GM23338 (cell line): ENCODE measurements around the gene DAPK3. TPM values are rescaled to one million over a fixed set of nuclear protein-coding genes. Genes with fewer than 3 reads are reported as not detected.

Experiments
- ATAC-seq: fragments of 200-7000 bp; cut with Tn5 transposase; 3 replicates; pipeline ENCODE4 v1.9.1; 2020
- DNase-seq: peaks from one replicate; pipeline ENCODE4 v3.0.0-alpha.2; 2015; ENCODE audit warnings: low spot score
- H2AFZ ChIP-seq: fragments of 200-600 bp; sonication (generic); 2 replicates; pipeline ENCODE4 v1.8.0; 2016; ENCODE audit warnings: antibody characterized with exemption, mild to moderate bottlenecking, moderate library complexity
- H3F3A ChIP-seq: fragments of 200-600 bp; sonication (generic); replicated peaks from 2 replicates; pipeline ENCODE4 v1.8.0; 2017; ENCODE audit warnings: antibody characterized with exemption, mixed run types, low read depth
- H3K27ac ChIP-seq: fragments of 200-600 bp; sonication (generic); 2 replicates; pipeline ENCODE4 v1.6.1; 2016; ENCODE audit warnings: low read depth
- H3K27me3 ChIP-seq: fragments of 200-600 bp; sonication (generic); 2 replicates; pipeline ENCODE4 v1.8.0; 2016; ENCODE audit warnings: mild to moderate bottlenecking, mixed run types, moderate library complexity; ENCODE audit not compliant: insufficient read depth
- H3K36me3 ChIP-seq: fragments of 200-600 bp; sonication (generic); 2 replicates; pipeline ENCODE4 v1.8.0; 2016; ENCODE audit warnings: mild to moderate bottlenecking; ENCODE audit not compliant: insufficient read depth
- H3K4me1 ChIP-seq: fragments of 200-600 bp; sonication (generic); 2 replicates; pipeline ENCODE4 v1.8.0; 2016; ENCODE audit warnings: mild to moderate bottlenecking, moderate library complexity; ENCODE audit not compliant: insufficient read depth
- H3K4me2 ChIP-seq: fragments of 200-600 bp; sonication (generic); 2 replicates; pipeline ENCODE4 v1.7.1; 2017; ENCODE audit warnings: mixed run types
- H3K4me3 ChIP-seq: fragments of 200-600 bp; sonication (generic); 2 replicates; pipeline ENCODE4 v1.6.1; 2016; ENCODE audit warnings: mixed run types
- H3K79me2 ChIP-seq: fragments of 200-600 bp; sonication (generic); replicated peaks from 2 replicates; pipeline ENCODE4 v1.8.0; 2017; ENCODE audit warnings: mild to moderate bottlenecking; ENCODE audit not compliant: insufficient read depth
- H3K9me2 ChIP-seq: fragments of 200-600 bp; sonication (generic); 2 replicates; pipeline ENCODE4 v1.8.0; 2017; ENCODE audit not compliant: insufficient read depth
- H4K20me1 ChIP-seq: fragments of 200-600 bp; sonication (generic); replicated peaks from 2 replicates; pipeline ENCODE4 v1.8.0; 2017; ENCODE audit warnings: mild to moderate bottlenecking; ENCODE audit not compliant: insufficient read depth
- H3K27ac Mint-ChIP-seq: 2 replicates; pipeline ENCODE4 v1.8.0; 2020; ENCODE audit warnings: inconsistent platforms, mild to moderate bottlenecking, moderate library complexity, mixed read lengths
- H3K27me3 Mint-ChIP-seq: 3 replicates; pipeline ENCODE4 v1.8.0; 2022; ENCODE audit warnings: low read depth, mild to moderate bottlenecking, moderate library complexity, mixed read lengths, inconsistent platforms; ENCODE audit not compliant: insufficient read depth, poor library complexity
- H3K36me3 Mint-ChIP-seq: 3 replicates; pipeline ENCODE4 v1.8.0; 2021; ENCODE audit warnings: low read depth, mild to moderate bottlenecking, inconsistent platforms, moderate library complexity, mixed read lengths
- H3K4me1 Mint-ChIP-seq: 3 replicates; pipeline ENCODE4 v1.8.0; 2020; ENCODE audit warnings: mild to moderate bottlenecking, inconsistent platforms, mixed read lengths
- H3K4me3 Mint-ChIP-seq: 3 replicates; pipeline ENCODE4 v1.8.0; 2021; ENCODE audit warnings: moderate library complexity, mild to moderate bottlenecking, inconsistent platforms, mixed read lengths
- H3K9me3 Mint-ChIP-seq: 3 replicates; pipeline ENCODE4 v1.8.0; 2020; ENCODE audit warnings: moderate library complexity, mild to moderate bottlenecking, inconsistent platforms, mixed read lengths
- CREB1 ChIP-seq: fragments of 250-450 bp; sonication (Bioruptor Pico); IDR thresholded peaks from 2 replicates; pipeline ENCODE4 v1.5.0; 2020; ENCODE audit warnings: low read depth, mild to moderate bottlenecking, moderate library complexity
- EZH2 ChIP-seq: fragments of 200-600 bp; sonication (generic); IDR thresholded peaks from one replicate; pipeline ENCODE4 v1.8.0; 2017; ENCODE audit warnings: antibody characterized with exemption, mild to moderate bottlenecking, low read depth; ENCODE audit not compliant: unreplicated experiment
- POLR2AphosphoS5 ChIP-seq: IDR thresholded peaks from 2 replicates; pipeline ENCODE4 v1.6.1; 2016; ENCODE audit warnings: antibody characterized with exemption, low read depth
- ZNF114 ChIP-seq: fragments of 250-450 bp; sonication (Bioruptor Pico); IDR thresholded peaks from 2 replicates; pipeline ENCODE4 v1.5.0; 2020; ENCODE audit warnings: mild to moderate bottlenecking, moderate library complexity
- ZNF462 ChIP-seq: fragments of 250-450 bp; sonication (Bioruptor Pico); IDR thresholded peaks from 2 replicates; pipeline ENCODE4 v1.5.0; 2020; ENCODE audit warnings: mild to moderate bottlenecking, moderate library complexity
- polyA plus RNA-seq: library from polyadenylated mRNA; unstranded; fragments of >200 nt; fragmentation: Nextera tagmentation; extraction: Ambion mirVana; gene quantifications from 2 replicates; pipeline ENCODE4 v1.2.1, GENCODE V29; 2016
- total RNA-seq: library from RNA; depleted of rRNA; stranded (reverse); fragments of >200 nt; shearing (Covaris generic); gene quantifications from 2 replicates; pipeline ENCODE4 v1.2.3, GENCODE V29; 2014

DAPK3 gene
- total and polyA plus RNA-seq, 2 experiments from 2014 or later: 32.1 to 95.6 TPM

GRCh38 chr19:3923096-3923758, 47.7 kb downstream of the DAPK3 start (continued):
- TF ChIP-seq ZNF462 (CRISPR knock-in tag) (no peak), ZNF114 (CRISPR knock-in tag) (no peak)

GRCh38 chr19:3919793-3920192, 51.1 kb downstream of the DAPK3 start:
- H4K20me1 ChIP-seq: no peaks in the 10 kb centered on the region
- DNase-seq: no peak
- H3K27me3 ChIP-seq: no peaks in the 10 kb centered on the region
- Mint-ChIP-seq H3K36me3 (peaks cover 75% of the 10 kb centered on the region), H3K27me3 (peaks cover 9% of the 10 kb centered on the region), H3K4me1 (no peaks in the 10 kb centered on the region; the same call in 2 of the 3 replicates), H3K4me3 (no peak overlapping the region), H3K9me3 (peaks cover 16% of the 10 kb centered on the region; the same call in 2 of the 3 replicates), H3K27ac (no peak overlapping the region)
- no peaks in the 10 kb centered on the region for H3F3A ChIP-seq
- H3K27ac ChIP-seq: no peak overlapping the region
- no peak for ATAC-seq
- no peaks in the 10 kb centered on the region for H3K4me1 ChIP-seq
- H3K4me3 ChIP-seq: no peak overlapping the region
- H3K79me2 ChIP-seq: no peaks in the 10 kb centered on the region
- H2AFZ ChIP-seq: no peak overlapping the region
- TF ChIP-seq EZH2 (no peak), POLR2AphosphoS5 (no peak), ZNF462 (CRISPR knock-in tag) (no peak), CREB1 (CRISPR knock-in tag) (no peak)
- peaks cover 23% of the 10 kb centered on the region for H3K36me3 ChIP-seq
- no peak overlapping the region for H3K4me2 ChIP-seq
- H3K9me2 ChIP-seq: 0 out of 2 replicates have a peak, but pooled peaks cover 6% of the 10 kb centered on the region
